Measurements from ENCODE around the gene TTC21B. TPM values are rescaled to one million over a fixed set of nuclear protein-coding genes. Genes with fewer than 3 reads are reported as not detected.

TTC21B gene
- total RNA-seq, 2 donors from 2014 or later: 10.2 to 13.2 TPM

GRCh38 chr2:165876269-165876668 lies 77.3 kb downstream of the TTC21B start:
- H3K27me3 ChIP-seq: no peaks in the 10 kb centered on the region
- DNase-seq: no peak
- H3K9ac ChIP-seq (ENCODE audit: low read depth in 2 of 2, low read length in 2 of 2): no peak overlapping the region
- no peaks in the 10 kb centered on the region for H3K4me1 ChIP-seq
- no peaks in the 10 kb centered on the region for H3K9me3 ChIP-seq
- intact Hi-C loops (cut with DNase I): loop anchor here (10.0 kb wide), 1 partner anchor 101 kb away; no protein-coding TSS in a partner anchor
- H3K36me3 ChIP-seq: no peaks in the 10 kb centered on the region
- H3K27ac ChIP-seq: no peak overlapping the region
- TF ChIP-seq CTCF (IDR thresholded peaks at IDR 0.05): no peak
- no peak overlapping the region for H3K4me3 ChIP-seq

DNA sequence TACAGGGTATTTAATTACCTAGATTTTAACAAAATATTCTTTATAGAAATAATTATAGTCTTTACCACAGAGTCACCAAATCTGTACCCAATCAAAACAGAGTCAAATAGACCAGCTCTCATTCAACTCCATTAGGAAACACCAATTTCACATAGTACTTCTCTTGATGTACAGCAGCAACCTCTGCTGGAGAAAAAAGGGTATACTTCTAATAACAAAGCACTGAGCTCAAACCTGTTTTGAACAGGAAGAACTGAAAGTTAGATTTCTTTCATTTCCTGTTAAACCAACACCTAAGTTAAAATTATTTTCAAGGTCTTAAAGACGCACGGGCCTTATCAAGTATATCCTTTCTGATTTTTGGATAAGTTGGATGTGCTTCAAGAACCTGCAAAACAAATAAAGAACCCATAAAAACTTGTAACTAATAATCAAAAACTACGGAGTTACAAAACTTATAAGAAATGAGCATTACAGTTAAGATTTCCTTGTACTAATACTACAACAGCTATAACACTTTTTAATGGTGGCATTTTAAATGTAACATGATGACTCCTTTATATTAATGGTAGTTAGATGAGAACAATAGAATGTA lies 79.0 kb downstream of the TTC21B start:
- peak; percentile 26 for DNase-seq
- TF ChIP-seq CTCF (IDR thresholded peaks at IDR 0.05): peak; percentile 61

DNA sequence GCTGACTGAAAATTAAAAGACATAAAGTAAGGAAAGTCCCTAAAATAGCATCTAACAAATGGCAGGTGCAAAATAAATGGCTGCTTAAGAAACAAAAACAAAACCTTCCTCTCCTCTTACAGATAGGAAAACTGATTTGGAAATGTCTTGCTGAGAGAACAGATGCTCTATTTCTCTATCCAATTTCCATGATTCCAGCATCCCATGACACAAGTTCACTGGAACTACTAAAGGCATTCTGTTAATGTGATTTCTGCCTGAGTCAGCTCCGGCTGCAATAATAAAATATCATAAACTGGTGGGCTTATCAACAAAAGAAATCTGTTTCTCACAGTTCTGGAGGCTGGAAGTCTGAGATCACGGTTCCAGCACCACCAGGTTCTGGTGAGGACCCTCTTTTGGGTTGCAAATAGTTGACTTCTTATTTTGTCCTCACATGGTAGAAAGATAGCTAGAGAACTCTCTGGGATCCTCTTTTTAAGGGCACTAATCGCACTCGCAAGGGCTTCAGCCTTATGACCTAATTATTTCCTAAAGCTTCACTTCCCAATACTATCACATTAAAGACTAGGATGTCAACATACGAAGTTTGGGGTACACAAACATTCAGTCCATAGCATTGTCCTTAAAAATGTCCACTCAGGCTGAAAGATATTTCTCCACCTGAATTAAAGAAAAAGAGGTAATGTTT lies 81.3 kb downstream of the TTC21B start:
- intact Hi-C loops (cut with DNase I): loop anchor here (5.0 to 10.0 kb wide), 2 partner anchors 97 to 470 kb away; no protein-coding TSS in a partner anchor
- no peak overlapping the region for H3K9ac ChIP-seq (ENCODE audit: low read depth in 2 of 2, low read length in 2 of 2)

More for the DNA sequence above, 79.0 kb downstream of the TTC21B start:
- Histone ChIP-seq H3K4me1 (no peaks in the 10 kb centered on the region), H3K36me3 (no peaks in the 10 kb centered on the region), H3K4me3 (no peak overlapping the region), H3K27me3 (no peaks in the 10 kb centered on the region), H3K9me3 (no peaks in the 10 kb centered on the region), H3K9ac (ENCODE audit: low read depth in 2 of 2, low read length in 2 of 2) (no peak overlapping the region), H3K27ac (no peak overlapping the region)
- intact Hi-C loops (cut with DNase I): loop anchor here (5.0 to 10.0 kb wide), 2 partner anchors 100 to 472 kb away; no protein-coding TSS in a partner anchor

DNA sequence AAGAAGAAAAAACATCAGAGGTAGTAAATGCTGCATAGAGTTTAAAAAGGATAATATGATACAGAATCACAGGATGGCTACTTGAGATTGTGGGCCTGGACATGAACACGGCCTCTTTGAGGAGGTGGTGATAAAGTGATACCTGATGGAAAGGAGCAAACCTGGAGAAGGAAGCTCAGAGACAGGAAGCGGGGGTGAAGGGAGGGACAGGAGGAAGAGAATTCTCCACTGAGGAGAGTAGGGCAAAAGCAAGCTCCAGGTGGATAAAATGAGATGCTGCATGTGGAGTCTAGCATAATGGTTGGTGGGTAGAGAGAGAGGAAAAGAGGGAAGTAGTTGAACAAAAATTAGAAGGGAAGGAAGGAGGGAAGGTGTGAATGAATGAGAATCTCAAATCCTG lies 82.6 kb downstream of the TTC21B start:
- Histone ChIP-seq H3K9me3 (no peaks in the 10 kb centered on the region), H3K27me3 (no peaks in the 10 kb centered on the region), H3K4me3 (no peak overlapping the region), H3K4me1 (no peaks in the 10 kb centered on the region), H3K36me3 (no peaks in the 10 kb centered on the region), H3K9ac (ENCODE audit: low read depth in 2 of 2, low read length in 2 of 2) (no peak overlapping the region), H3K27ac (no peak overlapping the region)
- peak; percentile 24 for DNase-seq
- intact Hi-C loops (cut with DNase I): loop anchor here (5.0 to 10.0 kb wide), 2 partner anchors 96 to 469 kb away; no protein-coding TSS in a partner anchor
- no peak for TF ChIP-seq CTCF (IDR thresholded peaks at IDR 0.05)

More for the DNA sequence above, 81.3 kb downstream of the TTC21B start:
- no peak for DNase-seq
- no peak overlapping the region for H3K4me3 ChIP-seq
- H3K27ac ChIP-seq: no peak overlapping the region
- H3K36me3 ChIP-seq: no peaks in the 10 kb centered on the region
- H3K27me3 ChIP-seq: no peaks in the 10 kb centered on the region
- H3K4me1 ChIP-seq: no peaks in the 10 kb centered on the region
- no peaks in the 10 kb centered on the region for H3K9me3 ChIP-seq
- no peak for TF ChIP-seq CTCF (IDR thresholded peaks at IDR 0.05)

DNA sequence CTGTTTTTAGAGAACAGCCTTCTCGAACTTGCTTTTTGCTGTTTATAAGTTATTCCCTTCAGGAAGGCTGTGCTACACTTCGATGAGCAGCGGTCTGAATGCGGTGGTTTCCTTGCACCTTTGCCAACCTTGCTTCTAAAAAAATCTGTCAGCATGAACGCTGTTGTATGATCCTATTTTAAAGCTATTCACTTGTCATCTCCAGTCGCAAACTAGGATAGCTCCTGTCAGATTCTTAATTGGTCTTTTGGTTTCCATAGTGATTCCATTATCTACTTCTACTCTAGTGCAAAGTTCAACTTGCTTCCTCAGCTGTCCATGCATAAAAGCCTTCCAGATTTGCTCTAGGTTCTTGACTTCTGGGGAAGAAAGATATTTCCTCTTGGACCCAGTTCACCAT lies 83.2 kb downstream of the TTC21B start:
- no peak overlapping the region for H3K4me3 ChIP-seq
- no peaks in the 10 kb centered on the region for H3K36me3 ChIP-seq
- no peaks in the 10 kb centered on the region for H3K4me1 ChIP-seq
- no peaks in the 10 kb centered on the region for H3K9me3 ChIP-seq
- intact Hi-C loops (cut with DNase I): loop anchor here (5.0 to 10.0 kb wide), 2 partner anchors 96 to 468 kb away; no protein-coding TSS in a partner anchor
- H3K27ac ChIP-seq: no peak overlapping the region
- no peak overlapping the region for H3K9ac ChIP-seq (ENCODE audit: low read depth in 2 of 2, low read length in 2 of 2)
- DNase-seq: no peak
- no peak for TF ChIP-seq CTCF (IDR thresholded peaks at IDR 0.05)
- no peaks in the 10 kb centered on the region for H3K27me3 ChIP-seq
